Neural cell (in vitro differentiated cells): ENCODE measurements around the gene UBE2O.

ENCODE experiments used
- CTCF ChIP-seq: fragments of 450-650 bp; IDR thresholded peaks from 2 replicates; pipeline ENCODE4 v1.5.1; 2014; ENCODE audit warnings: antibody characterized with exemption, mild to moderate bottlenecking, moderate library complexity; ENCODE audit not compliant: poor library complexity, severe bottlenecking
- EP300 ChIP-seq: fragments of 450-650 bp; conservative IDR thresholded peaks from 2 replicates; pipeline ENCODE4 v1.6.1; 2014; ENCODE audit warnings: antibody characterized with exemption, mild to moderate bottlenecking, moderate library complexity; ENCODE audit not compliant: poor library complexity, severe bottlenecking
- EZH2 ChIP-seq: fragments of 200-600, 300-800 bp; shearing (Covaris generic), sonication (generic); IDR thresholded peaks from 2 replicates; pipeline ENCODE4 v1.6.1; 2014; ENCODE audit warnings: antibody characterized with exemption, low read length, borderline replicate concordance, mild to moderate bottlenecking; ENCODE audit not compliant: insufficient read depth, poor library complexity, severe bottlenecking
- POLR2AphosphoS5 ChIP-seq: IDR thresholded peaks from 2 replicates; pipeline ENCODE4 v1.6.1; 2012
- REST ChIP-seq: IDR thresholded peaks from 2 replicates; pipeline ENCODE4 v1.6.1; 2012; ENCODE audit warnings: borderline replicate concordance
- SMC3 ChIP-seq: fragments of 450-650 bp; conservative IDR thresholded peaks from 2 replicates; pipeline ENCODE4 v1.6.1; 2014; ENCODE audit warnings: antibody characterized with exemption, mild to moderate bottlenecking, moderate library complexity; ENCODE audit not compliant: poor library complexity
- TAF1 ChIP-seq: IDR thresholded peaks from 2 replicates; pipeline ENCODE4 v1.6.1; 2012; ENCODE audit warnings: low read depth

GRCh38 chr17:76487451-76488192 lies 34.7 kb upstream of the UBE2O start:
- TF ChIP-seq POLR2AphosphoS5 (no peak), CTCF (no peak), EP300 (no peak), EZH2 (no peak), SMC3 (no peak), TAF1 (no peak), REST (no peak)
